Parathyroid adenoma (tissue), 2 donors: ENCODE measurements around the gene COL18A1.

Experiments used
- H2AFZ ChIP-seq: fragments of 300-600 bp; sonication (generic); one replicate; pipeline ENCODE4 v1.7.0; 2017; ENCODE audit warnings: antibody characterized with exemption, mild to moderate bottlenecking
- H3K27ac ChIP-seq: fragments of 300-600 bp; sonication (generic); one replicate; pipeline ENCODE4 v1.7.0; 2017
- H3K27me3 ChIP-seq: fragments of 300-600 bp; sonication (generic); one replicate; pipeline ENCODE4 v1.7.0; 2017; ENCODE audit warnings: low read length; ENCODE audit not compliant: control insufficient read depth, insufficient read depth
- H3K36me3 ChIP-seq: fragments of 300-600 bp; sonication (generic); one replicate; pipeline ENCODE4 v1.7.0; 2017; ENCODE audit warnings: low read length; ENCODE audit not compliant: control insufficient read depth, insufficient read depth
- H3K4me1 ChIP-seq: fragments of 300-600 bp; sonication (generic); one replicate; pipeline ENCODE4 v1.7.0; 2017; ENCODE audit warnings: control low read depth
- H3K4me2 ChIP-seq: fragments of 300-600 bp; sonication (generic); one replicate; pipeline ENCODE4 v1.7.0; 2017; ENCODE audit warnings: low read length
- H3K4me3 ChIP-seq: fragments of 300-600 bp; sonication (generic); one replicate; pipeline ENCODE4 v1.7.0; 2017; ENCODE audit warnings: low read depth, low read length
- H3K79me2 ChIP-seq: fragments of 300-600 bp; sonication (generic); one replicate; pipeline ENCODE4 v1.7.0; 2017; ENCODE audit warnings: control low read depth
- H3K9ac ChIP-seq: fragments of 300-600 bp; sonication (generic); one replicate; pipeline ENCODE4 v1.7.0; 2017; ENCODE audit warnings: mild to moderate bottlenecking
- H3K9me3 ChIP-seq: fragments of 300-600 bp; sonication (generic); one replicate; pipeline ENCODE4 v1.7.0; 2017; ENCODE audit warnings: low read length; ENCODE audit not compliant: control insufficient read depth
- CTCF ChIP-seq: fragments of 300-600 bp; sonication (generic); IDR thresholded peaks from one replicate; pipeline ENCODE4 v1.7.0; 2017; ENCODE audit warnings: antibody characterized with exemption, mild to moderate bottlenecking
- donor health status: primary hyperparathyroidism.

Gene COL18A1

DNA sequence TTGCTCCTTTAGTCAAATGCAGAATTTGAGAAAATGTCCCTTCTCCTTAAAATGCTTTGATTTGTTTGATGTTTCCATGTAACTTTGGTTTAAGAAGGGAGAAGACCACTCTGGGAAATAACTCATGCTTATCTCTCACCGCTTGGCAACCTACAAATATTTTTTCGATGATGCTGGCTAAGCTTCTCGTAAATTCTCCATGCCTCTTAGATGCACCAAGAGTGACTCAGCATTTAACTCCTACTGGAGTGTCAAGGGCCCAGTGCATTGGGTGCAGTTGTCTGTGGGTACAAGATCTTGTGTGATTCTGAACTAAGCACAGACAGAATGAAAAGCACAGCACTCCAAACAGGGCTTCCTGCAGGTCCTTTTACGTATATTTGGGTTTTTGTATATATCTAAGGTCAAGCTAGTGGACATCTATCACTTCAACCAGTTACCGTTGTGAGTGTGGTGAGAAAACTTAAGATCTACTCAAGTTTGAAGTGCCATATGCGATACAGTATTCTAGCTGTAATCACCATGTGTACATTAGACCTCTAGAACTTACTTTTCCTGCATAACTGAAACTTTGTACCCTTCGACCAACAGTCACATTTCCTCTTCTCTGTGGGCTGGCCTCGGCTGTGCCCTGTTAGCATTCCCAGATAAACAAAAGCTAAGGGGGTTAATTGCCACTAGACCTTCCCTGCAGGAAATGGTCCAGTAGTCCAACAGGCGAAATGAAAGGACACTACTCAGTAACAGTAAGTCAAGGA, 55.8 kb downstream of the COL18A1 start:
- Histone ChIP-seq H3K4me1 (no peaks in the 10 kb centered on the region), H3K79me2 (no peaks in the 10 kb centered on the region), H2AFZ (no peak overlapping the region), H3K27ac (no peak overlapping the region), H3K9me3 (no peaks in the 10 kb centered on the region), H3K27me3 (no peaks in the 10 kb centered on the region), H3K9ac (no peak overlapping the region), H3K4me3 (no peak overlapping the region), H3K4me2 (no peak overlapping the region), H3K36me3 (no peaks in the 10 kb centered on the region)
- no peak for TF ChIP-seq CTCF

- Histone ChIP-seq H3K79me2 (no peaks in the 10 kb centered on the region), H3K4me2 (no peak overlapping the region), H3K4me1 (no peaks in the 10 kb centered on the region)
Measured at GRCh38 chr21:45461369-45461750, 56.4 kb downstream of the COL18A1 start.

GRCh38 chr21:45461806-45462341, 56.9 kb downstream of the COL18A1 start:
- Histone ChIP-seq H3K4me1 (no peaks in the 10 kb centered on the region), H2AFZ (no peak overlapping the region), H3K36me3 (no peaks in the 10 kb centered on the region), H3K4me3 (no peak overlapping the region), H3K9me3 (no peaks in the 10 kb centered on the region), H3K27me3 (no peaks in the 10 kb centered on the region), H3K9ac (no peak overlapping the region), H3K79me2 (no peaks in the 10 kb centered on the region), H3K4me2 (no peak overlapping the region), H3K27ac (no peak overlapping the region)
- no peak for TF ChIP-seq CTCF

More at GRCh38 chr21:45461369-45461750, 56.4 kb downstream of the COL18A1 start:
- Histone ChIP-seq H3K9me3 (no peaks in the 10 kb centered on the region), H3K9ac (no peak overlapping the region), H3K36me3 (no peaks in the 10 kb centered on the region), H3K4me3 (no peak overlapping the region), H3K27me3 (no peaks in the 10 kb centered on the region), H3K27ac (no peak overlapping the region), H2AFZ (no peak overlapping the region)
- TF ChIP-seq CTCF = no peak

GRCh38 chr21:45463871-45464270, 58.9 kb downstream of the COL18A1 start:
- no peaks in the 10 kb centered on the region for H3K36me3 ChIP-seq
- H3K79me2 ChIP-seq = no peaks in the 10 kb centered on the region
- H3K4me1 ChIP-seq = no peaks in the 10 kb centered on the region
- H3K9me3 ChIP-seq = no peaks in the 10 kb centered on the region
- TF ChIP-seq CTCF = no peak
- H3K4me3 ChIP-seq = no peak overlapping the region
- no peak overlapping the region for H3K27ac ChIP-seq
- no peaks in the 10 kb centered on the region for H3K27me3 ChIP-seq
- no peak overlapping the region for H3K4me2 ChIP-seq
- no peak overlapping the region for H3K9ac ChIP-seq
- H2AFZ ChIP-seq = no peak overlapping the region

DNA sequence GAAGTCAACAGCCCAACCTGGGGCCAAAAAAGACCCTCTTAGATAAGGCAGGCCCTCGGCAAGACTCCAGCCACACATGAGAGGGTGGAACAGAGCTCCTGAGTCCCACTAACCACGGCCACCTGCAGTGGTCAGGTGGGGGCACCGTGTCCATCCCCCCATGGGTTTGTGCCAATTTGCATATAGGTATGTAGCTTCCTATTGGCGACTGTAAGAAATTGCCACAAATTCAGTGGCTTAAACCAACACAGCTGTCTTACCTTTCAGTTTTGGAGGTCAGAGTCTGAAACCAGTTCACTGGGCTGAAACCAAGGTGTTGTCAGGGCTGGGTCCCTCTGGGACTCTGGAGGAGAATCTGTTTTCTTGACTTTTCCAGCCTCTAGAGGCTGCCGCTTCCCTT, 59.3 kb downstream of the COL18A1 start:
- H3K27me3 ChIP-seq = no peaks in the 10 kb centered on the region
- no peak overlapping the region for H3K27ac ChIP-seq
- H3K9me3 ChIP-seq = no peaks in the 10 kb centered on the region
- H3K4me2 ChIP-seq = no peak overlapping the region
- TF ChIP-seq CTCF = no peak
- no peak overlapping the region for H3K9ac ChIP-seq
- no peak overlapping the region for H2AFZ ChIP-seq
- H3K4me3 ChIP-seq = no peak overlapping the region
- H3K79me2 ChIP-seq = no peaks in the 10 kb centered on the region
- no peaks in the 10 kb centered on the region for H3K4me1 ChIP-seq
- no peaks in the 10 kb centered on the region for H3K36me3 ChIP-seq
